NOMO-1 treated with DMSO at 0.1 percent for 48 hours (cell line): ENCODE results near the gene CEACAM8.
A peak's percentile ranks its signal among the peaks of the same experiment; 100 is the strongest.
"Not testable (repeated sequence)": the region's sequence is repeated elsewhere in the genome, so short reads cannot be mapped to it uniquely, and the experiment has no call there.

ENCODE experiments used
- DNase-seq: peaks from one replicate; lab custom pipeline; 2025; ENCODE audit not compliant: unreplicated experiment; lab: John Stamatoyannopoulos, UW

The CEACAM8 gene

GRCh38 chr19:42573642-42574041 is 21.1 kb downstream of the CEACAM8 start:
- no peak for DNase-seq

GRCh38 chr19:42571116-42571515 is 23.6 kb downstream of the CEACAM8 start:
- no peak for DNase-seq

- DNase-seq = no peak
Measured at GRCh38 chr19:42569193-42569592, 25.5 kb downstream of the CEACAM8 start.

- peak; percentile 88 for DNase-seq
Measured at GRCh38 chr19:42568006-42568405, 26.7 kb downstream of the CEACAM8 start.

- DNase-seq = no peak
Measured at GRCh38 chr19:42567567-42567966, 27.2 kb downstream of the CEACAM8 start.

GRCh38 chr19:42563352-42564210 is 31.1 kb downstream of the CEACAM8 start:
- DNase-seq = peak; percentile 61

GRCh38 chr19:42561512-42561911 is 33.2 kb downstream of the CEACAM8 start:
- no peak for DNase-seq

GRCh38 chr19:42560731-42561130 is 34.0 kb downstream of the CEACAM8 start:
- DNase-seq = no peak

GRCh38 chr19:42558450-42559150 is 36.1 kb downstream of the CEACAM8 start:
- no peak for DNase-seq

- DNase-seq = not testable (repeated sequence)
Measured at GRCh38 chr19:42557386-42557871, 37.3 kb downstream of the CEACAM8 start.

GRCh38 chr19:42555801-42556200 is 38.9 kb downstream of the CEACAM8 start:
- DNase-seq = peak; percentile 10

- no peak for DNase-seq
Measured at GRCh38 chr19:42555317-42555716, 39.4 kb downstream of the CEACAM8 start.

- DNase-seq = no peak
Measured at GRCh38 chr19:42554046-42554575, 40.6 kb downstream of the CEACAM8 start.

- DNase-seq = peak; percentile 60
Measured at GRCh38 chr19:42553292-42554045, 41.3 kb downstream of the CEACAM8 start.

GRCh38 chr19:42552086-42553065 is 42.3 kb downstream of the CEACAM8 start:
- no peak for DNase-seq

- DNase-seq = not testable (repeated sequence)
Measured at GRCh38 chr19:42550521-42550920, 44.2 kb downstream of the CEACAM8 start.

GRCh38 chr19:42549067-42549466 is 45.7 kb downstream of the CEACAM8 start:
- DNase-seq = not testable (repeated sequence)

GRCh38 chr19:42548552-42548951 is 46.2 kb downstream of the CEACAM8 start:
- no peak for DNase-seq

- no peak for DNase-seq
Measured at GRCh38 chr19:42547929-42548328, 46.8 kb downstream of the CEACAM8 start.
